ENCODE data around the gene MPP2. TPM values are rescaled to one million over a fixed set of nuclear protein-coding genes. Genes with fewer than 3 reads are reported as not detected.

Gene MPP2
- total RNA-seq, 2 donors from 2014 or later = 1.6 to 2.6 TPM

- ATAC-seq (no peak), DNase-seq (no peak)
- peaks cover 0 to 19% of the 10 kb centered on the region in 2 donors for H3K27me3 ChIP-seq
- H3K27ac ChIP-seq = no peak overlapping the region
- H3K4me1 ChIP-seq = peaks cover 11% of the 10 kb centered on the region
- TF ChIP-seq POLR2A (IDR thresholded peaks at IDR 0.05) = no peak
- TF ChIP-seq, protein P1, sequence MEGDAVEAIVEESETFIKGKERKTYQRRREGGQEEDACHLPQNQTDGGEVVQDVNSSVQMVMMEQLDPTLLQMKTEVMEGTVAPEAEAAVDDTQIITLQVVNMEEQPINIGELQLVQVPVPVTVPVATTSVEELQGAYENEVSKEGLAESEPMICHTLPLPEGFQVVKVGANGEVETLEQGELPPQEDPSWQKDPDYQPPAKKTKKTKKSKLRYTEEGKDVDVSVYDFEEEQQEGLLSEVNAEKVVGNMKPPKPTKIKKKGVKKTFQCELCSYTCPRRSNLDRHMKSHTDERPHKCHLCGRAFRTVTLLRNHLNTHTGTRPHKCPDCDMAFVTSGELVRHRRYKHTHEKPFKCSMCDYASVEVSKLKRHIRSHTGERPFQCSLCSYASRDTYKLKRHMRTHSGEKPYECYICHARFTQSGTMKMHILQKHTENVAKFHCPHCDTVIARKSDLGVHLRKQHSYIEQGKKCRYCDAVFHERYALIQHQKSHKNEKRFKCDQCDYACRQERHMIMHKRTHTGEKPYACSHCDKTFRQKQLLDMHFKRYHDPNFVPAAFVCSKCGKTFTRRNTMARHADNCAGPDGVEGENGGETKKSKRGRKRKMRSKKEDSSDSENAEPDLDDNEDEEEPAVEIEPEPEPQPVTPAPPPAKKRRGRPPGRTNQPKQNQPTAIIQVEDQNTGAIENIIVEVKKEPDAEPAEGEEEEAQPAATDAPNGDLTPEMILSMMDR (IDR thresholded peaks at IDR 0.05) = no peak
- no peak overlapping the region for H3K4me3 ChIP-seq
- no peaks in the 10 kb centered on the region for H3K36me3 ChIP-seq (replicated peaks in 1 of 2; ENCODE audit: insufficient read depth in 1 of 2, low read depth in 2 of 2)
- no peaks in the 10 kb centered on the region for H3K9me3 ChIP-seq
- intact Hi-C loops (cut with DNase I) = no loop called here
- WGBS, 2 donors = 16 to 18% methylated on average over 19 of the region's 19 CpGs
Measured at GRCh38 chr17:43952351-43952723, 45.0 kb upstream of the MPP2 start.

- Histone ChIP-seq H3K9me3 (no peaks in the 10 kb centered on the region), H3K27ac (no peak overlapping the region), H3K27me3 (peaks cover 0 to 19% of the 10 kb centered on the region in 2 donors), H3K4me1 (peaks cover 11% of the 10 kb centered on the region), H3K4me3 (no peak overlapping the region), H3K36me3 (replicated peaks in 1 of 2; ENCODE audit: insufficient read depth in 1 of 2, low read depth in 2 of 2) (no peaks in the 10 kb centered on the region)
- WGBS, 2 donors = 50 to 68% methylated on average over 4 of the region's 4 CpGs
- intact Hi-C loops (cut with DNase I) = no loop called here
- DNase-seq (no peak), ATAC-seq (no peak)
- no peak for TF ChIP-seq POLR2A (IDR thresholded peaks at IDR 0.05)
- TF ChIP-seq, protein P1 (IDR thresholded peaks at IDR 0.05) = no peak
Measured at GRCh38 chr17:43951750-43952149, 44.4 kb upstream of the MPP2 start.

DNA sequence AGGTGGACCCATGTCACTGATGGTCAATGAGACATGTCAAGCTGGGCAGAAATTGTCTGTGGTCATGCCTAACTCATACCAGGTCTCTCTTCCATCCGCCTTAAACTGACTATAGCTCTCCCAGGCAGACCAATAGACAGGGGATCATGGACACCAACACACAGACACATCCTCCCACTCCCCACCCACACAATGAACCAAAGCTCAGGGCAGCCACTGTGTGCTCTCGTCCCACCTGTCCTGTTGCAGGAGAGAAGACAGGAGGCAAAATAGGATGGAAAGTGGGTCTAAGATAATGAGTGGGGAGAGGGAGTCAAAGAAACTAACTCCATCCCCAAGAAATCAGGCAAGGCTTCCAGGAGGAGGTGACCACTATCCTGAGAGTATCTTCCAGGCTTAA is 43.2 kb upstream of the MPP2 start:
- no peaks in the 10 kb centered on the region for H3K9me3 ChIP-seq
- no peaks in the 10 kb centered on the region for H3K36me3 ChIP-seq (replicated peaks in 1 of 2; ENCODE audit: insufficient read depth in 1 of 2, low read depth in 2 of 2)
- TF ChIP-seq, protein P1 (IDR thresholded peaks at IDR 0.05) = no peak
- TF ChIP-seq POLR2A (IDR thresholded peaks at IDR 0.05) = no peak
- H3K4me1 ChIP-seq = peaks cover 11% of the 10 kb centered on the region
- no peak overlapping the region for H3K4me3 ChIP-seq
- DNase-seq = no peak
- peaks cover 0 to 19% of the 10 kb centered on the region in 2 donors for H3K27me3 ChIP-seq
- ATAC-seq = no peak
- WGBS, 2 donors = 58 to 65% methylated on average over 2 of the region's 2 CpGs
- no peak overlapping the region for H3K27ac ChIP-seq
- intact Hi-C loops (cut with DNase I) = no loop called here

DNA sequence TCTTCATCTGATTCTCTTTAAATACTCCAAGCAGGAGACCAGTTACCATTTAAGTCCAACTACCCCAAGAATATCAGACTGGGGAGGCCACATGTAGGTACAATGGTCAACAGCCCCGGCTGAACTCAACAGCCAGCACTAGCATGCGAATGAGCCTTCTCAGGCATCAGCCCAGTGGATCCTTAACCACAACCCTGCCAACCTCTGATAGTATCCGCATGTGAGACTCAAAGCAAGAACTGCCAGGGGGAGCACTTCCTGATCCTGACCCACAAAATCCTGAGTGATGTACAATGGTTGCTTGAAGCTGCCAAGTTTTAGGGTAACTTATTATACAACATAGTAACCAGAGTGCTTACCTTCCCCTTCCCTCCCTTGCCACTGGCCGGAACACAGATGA is 42.4 kb upstream of the MPP2 start:
- no peak for TF ChIP-seq POLR2A (IDR thresholded peaks at IDR 0.05)
- TF ChIP-seq, protein P1 (IDR thresholded peaks at IDR 0.05) = no peak
- ATAC-seq (no peak), DNase-seq (no peak)
- intact Hi-C loops (cut with DNase I) = no loop called here
- Histone ChIP-seq H3K36me3 (replicated peaks in 1 of 2; ENCODE audit: insufficient read depth in 1 of 2, low read depth in 2 of 2) (no peaks in the 10 kb centered on the region), H3K27ac (no peak overlapping the region), H3K9me3 (no peaks in the 10 kb centered on the region), H3K27me3 (peaks cover 0 to 19% of the 10 kb centered on the region in 2 donors), H3K4me3 (no peak overlapping the region), H3K4me1 (peaks cover 11% of the 10 kb centered on the region)
- WGBS, 2 donors = 58 to 67% methylated on average over 3 to 4 of the region's 4 CpGs

DNA sequence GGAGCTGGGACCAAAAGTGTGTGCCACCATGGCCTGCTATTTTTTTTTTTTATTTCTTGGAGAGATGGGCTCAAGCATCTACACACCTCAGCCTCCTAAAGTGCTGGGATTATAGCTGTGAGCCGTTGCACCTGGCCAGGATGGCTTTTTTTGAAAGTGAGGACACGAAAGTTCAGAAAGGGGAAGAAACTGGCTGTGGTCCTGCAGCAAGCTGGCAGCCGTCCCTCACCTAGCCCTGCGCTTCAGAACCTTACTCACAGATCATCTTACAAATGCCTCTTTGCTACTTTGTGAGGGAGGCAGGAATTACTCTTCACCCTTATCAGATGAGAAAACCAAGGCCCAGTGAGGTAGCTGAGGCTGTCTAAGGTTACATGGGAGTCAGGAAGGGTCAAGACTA is 39.4 kb upstream of the MPP2 start:
- H3K4me3 ChIP-seq = no peak overlapping the region
- H3K36me3 ChIP-seq (replicated peaks in 1 of 2; ENCODE audit: insufficient read depth in 1 of 2, low read depth in 2 of 2) = no peaks in the 10 kb centered on the region
- H3K27me3 ChIP-seq = peaks cover 0 to 4% of the 10 kb centered on the region in 2 donors
- TF ChIP-seq, protein P1 (IDR thresholded peaks at IDR 0.05) = no peak
- TF ChIP-seq POLR2A (IDR thresholded peaks at IDR 0.05) = no peak
- WGBS, 2 donors = 21 to 64% methylated on average over 4 of the region's 4 CpGs
- ATAC-seq (no peak), DNase-seq (no peak)
- no peaks in the 10 kb centered on the region for H3K9me3 ChIP-seq
- no peaks in the 10 kb centered on the region for H3K4me1 ChIP-seq
- H3K27ac ChIP-seq = no peak overlapping the region
- intact Hi-C loops (cut with DNase I) = no loop called here

All from body of pancreas (tissue), 4 donors.